Spleen (tissue), 11 donors: Measurements from ENCODE around the gene MCUB. TPM values are rescaled to one million over a fixed set of nuclear protein-coding genes. Genes with fewer than 3 reads are reported as not detected.

Experiments used
- DNase-seq: peaks from one replicate; pipeline ENCODE4 v3.0.0-alpha.2; 2020
- H3K27ac ChIP-seq, 8 donors: fragments of 200-600 bp; sonication (generic) in 7 of 8; 1 replicate in 4 of 8; 2 replicates in 4 of 8; pipeline versions ENCODE4 v1.5.0 to v1.8.0; 2016 to 2021; ENCODE audit warnings: inconsistent platforms in 4 of 8, mild to moderate bottlenecking in 4 of 8, moderate library complexity in 1 of 8
- H3K27me3 ChIP-seq, 7 donors: fragments of 200-600 bp; sonication (generic) in 6 of 7; replicated peaks in 1 of 7; 1 replicate in 4 of 7; 2 replicates in 3 of 7; pipeline versions ENCODE4 v1.5.0 to v1.8.0; 2016 to 2021; ENCODE audit warnings: inconsistent platforms in 3 of 7, mild to moderate bottlenecking in 1 of 7
- H3K36me3 ChIP-seq, 6 donors: fragments of 200-600 bp; sonication (generic) in 5 of 6; 1 replicate in 4 of 6; 2 replicates in 2 of 6; pipeline versions ENCODE4 v1.5.0 to v1.8.0; 2016 to 2021; ENCODE audit warnings: inconsistent platforms in 2 of 6
- H3K4me1 ChIP-seq, 6 donors: fragments of 200-600 bp; sonication (generic) in 5 of 6; 1 replicate in 3 of 6; 2 replicates in 3 of 6; pipeline versions ENCODE4 v1.5.0 to v1.8.0; 2016 to 2021; ENCODE audit warnings: inconsistent platforms in 3 of 6
- H3K4me3 ChIP-seq, 8 donors: fragments of 200-600 bp; sonication (generic) in 7 of 8; 1 replicate in 4 of 8; 2 replicates in 4 of 8; pipeline versions ENCODE4 v1.5.0 to v1.8.0; 2016 to 2021; ENCODE audit warnings: inconsistent platforms in 4 of 8, mild to moderate bottlenecking in 4 of 8, moderate library complexity in 2 of 8
- H3K9me3 ChIP-seq, 8 donors: fragments of 200-600 bp; sonication (generic) in 7 of 8; 1 replicate in 4 of 8; 2 replicates in 4 of 8; pipeline versions ENCODE4 v1.5.0 to v1.8.0; 2016 to 2021; ENCODE audit warnings: inconsistent platforms in 4 of 8
- CTCF ChIP-seq, 11 experiments: fragments of 200-600 bp in 7 of 11; fragments of 450-650 bp in 4 of 11; sonication (generic) in 4 of 11; IDR thresholded peaks in 8 of 11; conservative IDR thresholded peaks in 3 of 11; 1 replicate in 7 of 11; 2 replicates in 4 of 11; pipeline versions ENCODE4 v1.4.0 to v1.8.0; 2016 to 2021; ENCODE audit warnings: antibody characterized with exemption in 11 of 11, inconsistent platforms in 4 of 11, mild to moderate bottlenecking in 1 of 11
- POLR2A ChIP-seq, 3 donors: fragments of 450-650 bp; IDR thresholded peaks; one replicate each; pipeline ENCODE4 v1.5.1; 2017; ENCODE audit warnings: antibody characterized with exemption in 3 of 3, mild to moderate bottlenecking in 1 of 3
- POLR2AphosphoS5 ChIP-seq, 3 donors: sonication (generic); formaldehyde crosslinking; IDR thresholded peaks; one replicate each; pipeline ENCODE4 v1.5.1; 2017; ENCODE audit warnings: antibody characterized with exemption in 3 of 3
- WGBS, 5 donors: extraction: QIAGEN DNeasy Blood & Tissue Kit in 3 of 5; methylation state at CpG; one replicate each; pipeline versions ENCODE4 v1.1.5 to v1.1.7; 2013 to 2018; 5-methylcytosine and 5-hydroxymethylcytosine counted together
- intact Hi-C: fragments of 100-400 bp; cut with DNase I; formaldehyde crosslinking; loops from one replicate; pipeline ENCODE4 v1.15.0; 2023; ENCODE audit warnings: low total_unique reads
- polyA plus RNA-seq, 3 donors: library from polyadenylated mRNA; stranded (reverse); fragments of 200-250 nt; gene quantifications; one replicate each; pipeline ENCODE4 v1.2.1, GENCODE V29; 2013
- total RNA-seq, 7 donors: library from RNA; depleted of rRNA in 3 of 7; stranded (reverse); fragments of >200 nt in 3 of 7; fragmentation: NEBNext Ultra II Directional in 4 of 7; extraction: Animal tissue kit (Norgen Biotek cat#: 25700) in 4 of 7; gene quantifications; one replicate each; pipeline versions ENCODE4 v1.1.0 to v1.2.1, GENCODE V29; 2016 to 2021
- donor health status: healthy with polysubstance abuse.
- donor health status: DM: no; HTN: no; CAD: no; lungs with moderate emphysema.
- donor health status: DM: no; HTN: no; CAD: no.
- donor health status: Bipolar disorder and iron deficiency.
- donor health status: healthy.
- donor health status: DM: no; HTN: no; CAD: no.
- donor health status: DM: yes; HTN: yes; CAD: no.

The MCUB gene
- total and polyA plus RNA-seq, 10 donors, result 17.0 to 65.5 (median 29.1) TPM

- Histone ChIP-seq H3K27me3 (no peaks in the 10 kb centered on the region), H3K36me3 (peaks cover 0 to 18% (median 0%) of the 10 kb centered on the region in 6 donors), H3K4me1 (peaks cover 0 to 20% (median 0%) of the 10 kb centered on the region in 6 donors), H3K9me3 (peaks cover 0 to 48% (median 31%) of the 10 kb centered on the region in 8 donors), H3K4me3 (no peak overlapping the region), H3K27ac (no peak overlapping the region)
- DNase-seq, result no peak
- intact Hi-C loops, result no loop called here
- no peak for TF ChIP-seq POLR2A (IDR thresholded peaks at IDR 0.05)
- TF ChIP-seq POLR2AphosphoS5 (IDR thresholded peaks at IDR 0.05), result no peak
- TF ChIP-seq CTCF (IDR thresholded peaks at IDR 0.05 in 8 of 11, conservative IDR thresholded peaks at IDR 0.05 in 3 of 11), result no peak
Measured at GRCh38 chr4:109611045-109611646, 51.1 kb downstream of the MCUB start.

GRCh38 chr4:109614015-109614414 is 54.0 kb downstream of the MCUB start:
- no peak for DNase-seq
- no peaks in the 10 kb centered on the region for H3K27me3 ChIP-seq
- TF ChIP-seq CTCF (IDR thresholded peaks at IDR 0.05 in 8 of 11, conservative IDR thresholded peaks at IDR 0.05 in 3 of 11) (no peak), POLR2AphosphoS5 (IDR thresholded peaks at IDR 0.05) (no peak), POLR2A (IDR thresholded peaks at IDR 0.05) (no peak)
- peaks cover 0 to 8% (median 0%) of the 10 kb centered on the region in 6 donors for H3K36me3 ChIP-seq
- H3K27ac ChIP-seq, result no peak overlapping the region
- WGBS, 5 donors, result 92 to 100% (median 100%) methylated on average over 1 of the region's 1 CpG
- no peak overlapping the region for H3K4me3 ChIP-seq
- intact Hi-C loops, result no loop called here
- peaks cover 0 to 22% (median 7%) of the 10 kb centered on the region in 8 donors for H3K9me3 ChIP-seq
- H3K4me1 ChIP-seq, result peaks cover 0 to 23% (median 0%) of the 10 kb centered on the region in 6 donors

- no peak for TF ChIP-seq POLR2AphosphoS5 (IDR thresholded peaks at IDR 0.05)
- no peak for TF ChIP-seq POLR2A (IDR thresholded peaks at IDR 0.05)
- no peak for TF ChIP-seq CTCF (IDR thresholded peaks at IDR 0.05 in 8 of 11, conservative IDR thresholded peaks at IDR 0.05 in 3 of 11)
Measured at GRCh38 chr4:109614466-109614865, 54.4 kb downstream of the MCUB start.

GRCh38 chr4:109615742-109616141 is 55.7 kb downstream of the MCUB start:
- Histone ChIP-seq H3K4me3 (no peak overlapping the region), H3K36me3 (no peaks in the 10 kb centered on the region), H3K9me3 (peaks cover 0 to 13% (median 5%) of the 10 kb centered on the region in 8 donors), H3K4me1 (peaks cover 0 to 14% (median 0%) of the 10 kb centered on the region in 6 donors), H3K27me3 (no peaks in the 10 kb centered on the region), H3K27ac (no peak overlapping the region)
- WGBS, 5 donors, result 78 to 98% (median 84%) methylated on average over 2 of the region's 2 CpGs
- TF ChIP-seq POLR2A (IDR thresholded peaks at IDR 0.05) (no peak), CTCF (IDR thresholded peaks at IDR 0.05 in 8 of 11, conservative IDR thresholded peaks at IDR 0.05 in 3 of 11) (no peak), POLR2AphosphoS5 (IDR thresholded peaks at IDR 0.05) (no peak)
- no peak for DNase-seq
- intact Hi-C loops, result no loop called here

More at GRCh38 chr4:109614466-109614865, 54.4 kb downstream of the MCUB start:
- H3K36me3 ChIP-seq, result peaks cover 0 to 7% (median 0%) of the 10 kb centered on the region in 6 donors
- H3K27me3 ChIP-seq, result no peaks in the 10 kb centered on the region
- peaks cover 0 to 23% (median 0%) of the 10 kb centered on the region in 6 donors for H3K4me1 ChIP-seq
- no peak overlapping the region for H3K4me3 ChIP-seq
- no peak for DNase-seq
- WGBS, 5 donors, result 63 to 78% (median 76%) methylated on average over 5 of the region's 5 CpGs
- H3K27ac ChIP-seq, result no peak overlapping the region
- intact Hi-C loops, result no loop called here
- H3K9me3 ChIP-seq, result peaks cover 0 to 22% (median 7%) of the 10 kb centered on the region in 8 donors
